Adipose tissue (tissue), 3 donors: ENCODE measurements around the gene OCSTAMP. TPM values are rescaled to one million over a fixed set of nuclear protein-coding genes. Genes with fewer than 3 reads are reported as not detected.

ENCODE experiments used
- H3K27ac ChIP-seq: one replicate; pipeline ENCODE4 v1.5.1; 2013; ENCODE audit warnings: low read depth, low read length
- WGBS, 3 donors: extraction: QIAGEN DNeasy Blood & Tissue Kit; methylation state at CpG; one replicate each; pipeline ENCODE4 v1.1.7; 2013; 5-methylcytosine and 5-hydroxymethylcytosine counted together
- polyA plus RNA-seq, 3 donors: library from polyadenylated mRNA; stranded (reverse); fragments of 200-250 nt; gene quantifications; one replicate each; pipeline ENCODE4 v1.2.3, GENCODE V29; 2013
- donor health status: healthy with polysubstance abuse.
- donor health status: Bipolar disorder and iron deficiency.
- donor health status: healthy.

OCSTAMP gene
- polyA plus RNA-seq, 3 donors: not detected

DNA sequence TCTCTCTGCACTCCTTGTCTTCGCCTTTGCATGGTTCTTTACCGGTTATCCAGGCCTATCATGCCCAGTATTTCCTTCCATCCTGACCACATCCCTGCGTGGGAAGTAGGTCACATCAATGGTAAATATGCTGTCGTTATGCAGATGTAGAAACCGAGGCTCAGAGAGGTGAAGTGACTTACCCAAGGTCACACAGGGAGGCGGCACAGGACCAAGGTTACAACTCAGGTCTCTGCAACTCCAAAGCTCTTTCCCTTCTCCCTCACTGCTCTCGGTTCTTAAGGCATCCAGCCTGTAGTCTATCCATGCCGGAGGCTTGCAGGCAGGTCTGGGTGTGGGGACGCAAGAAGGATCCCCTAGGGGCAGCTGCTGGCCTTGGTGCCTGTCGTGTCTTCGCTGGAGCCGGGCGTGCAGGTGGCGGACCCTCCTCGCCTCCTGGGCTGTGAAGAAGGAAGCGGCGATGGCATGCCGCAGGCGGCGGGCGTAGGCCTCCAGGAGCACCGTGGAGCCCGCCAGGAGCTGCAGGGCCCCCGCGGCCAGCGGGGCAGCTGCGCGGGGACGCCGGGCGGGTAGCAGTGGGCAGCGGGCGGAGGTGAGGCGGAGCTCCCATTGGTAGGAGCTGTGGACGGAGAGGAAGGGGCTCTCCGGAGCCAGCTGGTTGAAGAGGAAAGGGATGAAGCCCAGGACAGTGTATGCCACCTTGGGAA is 9.1 kb downstream of the OCSTAMP start:
- 51 to 69% (median 65%) methylated on average over 36 of the region's 36 CpGs for WGBS, 3 donors
- no peak overlapping the region for H3K27ac ChIP-seq

DNA sequence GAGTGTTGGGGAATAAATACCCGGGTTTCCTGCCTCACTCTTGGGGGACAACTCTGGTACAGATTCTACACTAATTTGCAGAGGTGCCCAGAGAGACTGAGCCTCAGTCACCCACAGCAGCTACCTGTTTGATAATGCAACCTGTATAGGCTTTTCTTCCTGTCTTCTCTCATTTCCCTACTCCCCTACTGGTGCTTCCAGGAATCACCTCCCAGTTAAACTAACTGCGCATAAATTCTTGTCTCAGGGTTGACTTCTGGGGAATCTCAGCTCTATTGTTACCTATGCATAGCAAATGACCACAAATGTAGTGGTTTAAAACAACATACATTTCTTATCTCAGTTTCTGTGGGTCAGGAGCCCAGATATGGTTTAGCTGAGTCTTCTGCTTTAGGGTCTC is 11.3 kb downstream of the OCSTAMP start:
- WGBS, 3 donors: 80 to 88% (median 83%) methylated on average over 2 of the region's 2 CpGs

DNA sequence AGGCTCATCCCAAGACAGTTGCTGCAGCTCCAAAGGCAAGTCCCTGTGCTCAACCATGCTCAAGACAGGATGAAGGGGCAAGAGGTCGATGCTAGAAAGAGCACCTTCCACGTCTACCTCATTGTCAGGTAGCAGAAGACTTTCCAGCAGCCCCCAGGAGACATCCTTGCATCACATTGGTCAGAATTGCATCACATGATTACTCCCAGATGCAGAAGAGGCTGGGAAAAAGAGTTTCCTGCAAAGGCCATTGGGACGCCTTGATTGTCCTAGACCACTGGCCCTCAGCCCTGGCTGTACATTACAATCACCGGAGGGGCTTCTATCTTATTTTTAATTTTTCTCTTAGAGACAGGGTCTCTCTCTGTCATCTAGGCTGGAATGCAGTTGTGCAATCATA is 19.8 kb downstream of the OCSTAMP start:
- no peak overlapping the region for H3K27ac ChIP-seq
- 68 to 72% (median 71%) methylated on average over 4 of the region's 4 CpGs for WGBS, 3 donors

More for the DNA sequence above, 11.3 kb downstream of the OCSTAMP start:
- no peak overlapping the region for H3K27ac ChIP-seq

DNA sequence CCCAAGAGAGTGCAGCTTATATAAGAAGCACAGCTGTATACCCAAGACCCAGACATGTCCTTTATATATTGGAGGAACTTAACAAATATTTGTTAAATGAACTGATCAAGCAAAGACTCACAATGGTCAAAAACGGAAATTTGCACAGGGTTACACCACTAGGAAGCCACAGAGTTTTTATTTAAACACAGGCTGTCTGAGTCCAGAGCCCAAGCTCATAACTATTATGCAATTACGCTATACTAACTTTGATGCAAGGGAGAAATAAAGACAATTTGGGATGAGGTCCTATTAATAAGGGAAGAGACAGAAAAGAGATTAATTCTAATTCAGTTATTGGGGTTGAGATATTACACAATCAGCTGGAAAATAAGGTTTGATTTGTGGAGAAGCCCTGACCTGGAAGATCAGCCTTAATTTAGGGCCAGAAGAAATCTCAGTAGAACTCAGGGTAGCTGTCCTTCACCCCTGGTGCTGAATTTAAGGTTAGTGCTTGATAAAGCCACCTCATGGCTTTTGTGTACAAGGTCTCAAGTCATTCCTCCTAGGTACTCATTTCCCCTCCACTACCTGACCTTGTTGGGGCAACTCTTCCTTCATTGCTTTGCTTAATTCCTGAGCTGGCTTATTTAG is 26.6 kb downstream of the OCSTAMP start:
- 46 to 47% (median 46%) methylated on average over 2 of the region's 2 CpGs for WGBS, 3 donors
- no peak overlapping the region for H3K27ac ChIP-seq

DNA sequence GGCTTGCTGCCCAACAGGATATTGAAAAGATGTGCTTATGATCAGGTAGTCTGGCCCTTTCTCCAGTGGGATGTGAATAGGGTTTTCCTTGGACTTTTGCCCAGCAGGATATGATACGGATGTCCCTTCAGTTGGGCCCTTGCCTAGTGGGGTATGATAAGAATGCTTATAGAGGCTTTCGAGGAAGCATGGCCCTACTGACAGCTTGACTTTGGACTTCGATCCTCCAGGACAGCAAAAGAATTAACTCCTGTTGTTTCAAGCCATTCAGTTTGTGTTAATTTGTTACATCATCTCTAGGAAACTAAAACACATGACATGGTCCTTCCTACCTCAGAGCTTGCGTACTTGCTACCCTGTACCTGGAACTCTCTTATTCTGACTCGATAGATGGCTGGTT is 27.3 kb downstream of the OCSTAMP start:
- 38 to 69% (median 62%) methylated on average over 5 of the region's 5 CpGs for WGBS, 3 donors
- H3K27ac ChIP-seq: no peak overlapping the region

DNA sequence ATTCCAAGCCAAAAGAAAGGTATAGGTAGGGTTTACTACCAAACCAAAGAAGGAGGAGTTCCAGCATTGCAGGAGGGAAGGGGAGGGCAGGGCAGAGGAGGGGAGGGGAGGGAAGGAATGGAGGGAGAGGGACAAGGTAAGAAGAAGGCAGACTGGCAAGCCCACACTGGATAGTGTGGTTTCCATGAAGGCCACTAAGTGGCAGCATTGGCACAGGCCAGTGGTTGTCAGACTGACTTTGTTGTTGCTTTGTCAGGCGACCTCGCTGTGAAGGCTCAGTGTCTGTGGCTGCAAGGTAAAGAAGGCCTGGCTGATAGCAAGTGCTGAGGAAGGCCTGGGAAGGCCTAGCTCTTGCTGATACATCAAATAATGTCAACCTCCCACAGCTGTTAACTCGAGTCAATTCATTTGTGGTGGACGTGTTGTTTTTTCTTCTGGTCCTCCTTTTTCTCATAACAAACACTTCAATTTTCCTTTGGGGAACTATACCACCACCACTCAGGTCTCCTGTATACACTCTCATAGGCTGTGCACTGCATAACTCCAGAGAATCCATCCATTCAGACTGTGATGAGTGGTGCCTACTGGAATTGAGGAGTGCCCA is 29.4 kb downstream of the OCSTAMP start:
- H3K27ac ChIP-seq: no peak overlapping the region

DNA sequence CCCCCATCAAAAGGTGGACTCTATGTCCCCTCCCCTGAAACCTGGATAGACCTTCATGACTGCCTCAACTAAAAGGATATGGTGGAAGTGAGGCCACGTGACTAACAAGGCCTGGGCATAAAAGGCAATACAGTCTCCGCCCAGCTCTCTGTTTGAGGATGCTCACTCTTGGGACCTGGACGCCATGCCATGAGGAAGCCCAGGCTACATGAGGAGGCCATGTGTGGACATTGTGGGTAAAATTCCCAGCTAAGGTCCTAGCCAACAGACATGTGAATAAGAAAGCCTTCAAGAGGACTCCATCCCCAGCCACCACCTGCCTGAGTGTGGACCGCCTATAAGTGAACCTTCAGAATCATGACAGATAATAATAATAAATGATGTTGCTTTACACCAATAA is 29.9 kb downstream of the OCSTAMP start:
- WGBS, 3 donors: 79 to 89% (median 89%) methylated on average over 4 of the region's 4 CpGs
- H3K27ac ChIP-seq: no peak overlapping the region

More for the DNA sequence above, 29.4 kb downstream of the OCSTAMP start:
- WGBS, 3 donors: 28 to 34% (median 32%) methylated on average over 4 of the region's 4 CpGs

DNA sequence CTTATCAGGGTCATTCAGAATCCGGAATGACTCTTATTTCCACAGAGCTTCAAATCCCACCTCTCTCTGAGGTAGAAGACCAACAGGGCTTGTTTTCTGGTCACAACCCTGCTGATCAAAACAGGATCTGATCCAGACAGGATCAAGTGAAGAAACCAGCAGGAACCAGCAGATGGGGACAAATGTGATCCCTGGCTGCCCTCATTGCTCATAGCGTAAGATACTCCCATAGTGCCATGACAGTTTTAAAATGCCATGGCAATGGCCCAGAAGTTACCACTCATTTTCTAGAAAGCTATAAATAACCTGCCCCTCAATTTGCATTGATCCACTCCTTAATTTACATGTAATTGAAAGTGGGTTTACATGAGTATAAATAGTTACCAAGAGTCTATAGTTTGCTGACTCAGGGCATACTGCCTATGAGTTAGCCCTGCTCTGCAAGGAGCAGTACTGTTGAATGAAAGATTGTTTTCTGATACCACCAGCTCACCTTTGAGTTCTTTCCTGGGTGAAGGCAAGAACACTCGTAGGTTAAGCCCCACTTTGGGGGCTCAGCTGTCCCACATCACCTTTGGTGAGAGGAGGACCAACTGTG is 30.9 kb downstream of the OCSTAMP start:
- H3K27ac ChIP-seq: no peak overlapping the region
- 67 to 74% (median 68%) methylated on average over 3 of the region's 3 CpGs for WGBS, 3 donors

DNA sequence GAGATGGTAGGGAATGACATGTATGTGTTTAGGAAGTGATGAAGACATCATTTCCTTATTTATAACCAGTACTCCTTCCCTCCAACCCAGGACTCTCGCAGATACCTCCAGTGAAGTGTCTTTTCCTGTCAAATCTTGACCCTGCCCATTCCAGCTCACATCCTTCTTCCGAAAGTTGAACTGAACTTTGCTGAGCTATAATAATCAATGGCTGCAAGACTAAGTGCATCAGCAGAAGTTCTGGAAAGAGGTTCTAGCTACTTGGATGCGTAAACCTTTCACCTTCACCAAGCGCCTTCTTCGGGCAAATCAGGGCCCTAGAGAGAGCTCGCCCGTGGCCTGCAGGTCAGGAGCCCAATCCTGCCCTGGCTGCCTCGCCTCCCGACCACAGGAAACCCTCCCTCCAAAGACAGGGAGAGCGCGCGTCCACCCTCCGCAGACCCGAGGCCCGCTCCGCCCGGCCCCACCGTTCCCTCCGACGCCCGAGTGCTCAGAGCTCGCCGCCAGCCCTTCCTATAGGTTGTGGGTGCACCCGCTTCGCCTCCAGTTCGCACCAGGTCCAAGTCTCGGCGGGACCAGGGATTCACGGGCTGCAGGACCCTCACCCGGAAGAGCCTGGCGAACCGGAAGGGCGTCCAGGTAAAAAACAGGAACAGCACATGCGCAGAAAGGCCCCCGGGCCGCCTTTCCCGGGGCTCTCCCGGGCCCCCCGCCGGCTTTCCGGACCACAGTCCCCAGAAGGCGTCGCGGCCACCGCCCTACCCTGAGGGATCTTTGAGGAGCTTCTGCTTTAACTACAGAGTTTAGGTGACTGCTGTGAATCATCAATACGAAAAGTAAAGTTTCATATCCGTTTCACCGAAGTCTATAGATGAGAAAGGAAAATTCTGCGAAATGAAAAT is 37.3 kb downstream of the OCSTAMP start, which contains the start of gene ZNF334:
Gene ZNF334, minus strand, starts transcription at position 617 of the 902 bp plus-strand sequence. CDS start 1,457 bp downstream, outside the sequence.
- H3K27ac ChIP-seq: no peak within 1 kb of the TSS
- 2 to 3% (median 2%) methylated on average over 45 to 49 of the region's 49 CpGs for WGBS, 3 donors

DNA sequence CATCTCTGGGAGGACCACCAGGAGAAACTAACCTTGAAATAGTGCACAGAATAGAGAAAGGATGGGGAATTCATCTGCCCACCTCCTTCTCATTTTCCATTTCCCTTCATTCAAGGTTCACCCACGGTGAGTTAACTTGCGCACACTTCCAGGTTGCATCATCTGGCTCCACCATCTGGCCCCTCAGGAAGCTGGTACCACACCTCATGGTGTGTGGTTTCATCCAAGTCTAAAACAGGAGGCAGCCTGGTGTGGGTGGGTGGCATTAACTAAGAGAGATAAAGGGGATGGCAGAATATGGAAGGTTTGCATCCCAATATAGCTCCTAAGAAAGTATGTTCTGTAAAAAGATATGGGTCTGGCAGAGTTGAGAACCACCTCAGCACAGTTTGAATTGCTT is 40.9 kb downstream of the OCSTAMP start:
- no peak overlapping the region for H3K27ac ChIP-seq
- WGBS, 3 donors: 46 to 81% (median 57%) methylated on average over 2 of the region's 2 CpGs

DNA sequence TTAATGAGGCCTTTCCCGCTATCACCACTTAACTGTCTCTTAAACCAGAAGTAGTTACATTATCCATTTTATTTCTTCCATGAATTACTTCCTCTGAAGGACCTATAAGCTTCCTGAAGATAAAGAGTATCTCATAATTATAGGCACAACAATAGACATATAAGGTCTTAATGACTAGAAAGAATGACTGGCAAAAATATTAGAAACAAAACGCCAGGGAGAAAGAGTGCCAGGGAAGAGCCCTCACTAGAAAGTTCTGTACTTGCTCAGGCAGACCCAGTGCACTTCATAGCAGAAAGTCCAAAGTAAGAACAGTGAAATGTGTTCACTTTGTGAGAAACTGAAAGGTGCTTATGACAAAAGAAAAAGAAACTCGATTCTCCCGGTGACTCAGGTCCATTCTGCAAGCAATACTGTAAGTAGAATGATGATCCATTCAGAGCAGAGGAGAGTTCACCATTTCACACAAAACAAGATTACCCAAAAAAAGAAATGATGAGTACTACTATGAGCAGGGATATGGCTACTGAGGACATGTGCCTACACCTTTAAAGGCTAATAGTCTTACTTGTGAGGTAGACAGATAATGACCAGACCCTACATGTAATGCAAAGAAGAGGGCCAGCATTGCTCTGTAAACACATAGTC is 42.6 kb downstream of the OCSTAMP start:
- no peak overlapping the region for H3K27ac ChIP-seq
- WGBS, 3 donors: 78 to 94% (median 84%) methylated on average over 4 of the region's 4 CpGs

DNA sequence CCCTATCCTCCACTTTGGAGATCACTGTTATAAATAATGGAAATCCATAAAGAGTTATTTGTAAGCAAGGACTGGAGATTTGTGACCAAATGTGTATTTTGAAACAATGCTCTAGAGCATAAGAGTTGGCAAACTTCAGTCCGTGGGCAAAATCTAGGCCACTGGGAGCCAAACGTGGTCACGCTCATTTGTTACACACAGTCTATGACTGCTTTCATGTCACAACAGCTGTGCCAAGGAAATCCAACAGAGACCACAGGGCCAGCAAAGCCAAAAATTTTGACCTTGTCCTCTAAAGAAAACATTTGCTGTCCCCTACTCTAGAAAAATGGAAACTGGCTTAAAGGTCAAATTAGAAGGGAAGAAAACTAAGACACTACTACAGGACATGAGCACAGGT is 44.9 kb downstream of the OCSTAMP start:
- 86 to 100% (median 93%) methylated on average over 3 of the region's 3 CpGs for WGBS, 3 donors
- no peak overlapping the region for H3K27ac ChIP-seq

DNA sequence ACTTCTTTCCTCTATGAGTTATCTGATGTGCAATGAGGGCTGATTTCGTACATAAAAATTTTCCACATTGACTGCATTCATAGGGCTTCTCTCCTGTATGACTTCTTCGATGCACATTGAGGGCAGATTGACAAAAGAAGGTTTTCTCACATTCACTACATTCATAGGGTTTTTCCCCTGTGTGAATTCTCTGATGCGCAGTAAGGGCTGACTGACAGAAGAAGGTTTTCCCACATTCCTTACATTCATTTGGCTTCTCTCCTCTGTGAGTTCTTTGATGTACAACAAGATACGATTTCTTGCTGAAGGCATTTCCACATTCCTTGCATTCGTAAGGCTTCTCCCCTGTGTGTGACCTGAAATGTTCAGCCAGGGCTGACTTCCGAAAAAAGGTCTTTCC is 48.5 kb downstream of the OCSTAMP start:
- no peak overlapping the region for H3K27ac ChIP-seq
- 93 to 98% (median 93%) methylated on average over 6 of the region's 6 CpGs for WGBS, 3 donors

DNA sequence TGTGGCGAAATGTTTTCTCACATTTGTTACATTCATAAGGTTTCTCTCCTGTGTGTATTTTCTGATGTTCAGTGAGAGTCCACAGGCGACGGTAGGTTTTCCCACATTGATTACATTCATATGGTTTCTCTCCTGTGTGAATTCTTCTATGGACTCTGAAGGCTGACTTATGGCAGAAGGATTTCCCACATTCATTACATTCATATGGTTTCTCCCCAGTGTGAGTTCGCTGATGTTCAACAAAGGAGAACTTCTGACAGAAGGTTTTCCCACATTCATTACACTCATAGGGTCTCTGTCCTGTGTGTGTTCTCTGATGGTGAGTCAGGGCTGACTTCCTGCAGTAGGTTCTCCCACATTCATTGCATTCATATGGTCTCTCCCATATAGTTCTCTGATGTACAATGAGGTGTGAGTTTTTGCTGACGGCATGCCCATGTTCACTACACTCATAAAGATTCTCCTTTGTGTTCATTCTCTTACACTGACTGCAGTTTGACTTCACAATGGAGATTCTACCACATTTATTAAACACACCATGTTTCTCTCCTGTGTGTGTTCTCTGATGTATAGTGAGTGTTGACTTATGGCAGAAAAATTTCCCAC is 49.0 kb downstream of the OCSTAMP start:
- WGBS, 3 donors: 93 to 97% (median 96%) methylated on average over 5 of the region's 5 CpGs

DNA sequence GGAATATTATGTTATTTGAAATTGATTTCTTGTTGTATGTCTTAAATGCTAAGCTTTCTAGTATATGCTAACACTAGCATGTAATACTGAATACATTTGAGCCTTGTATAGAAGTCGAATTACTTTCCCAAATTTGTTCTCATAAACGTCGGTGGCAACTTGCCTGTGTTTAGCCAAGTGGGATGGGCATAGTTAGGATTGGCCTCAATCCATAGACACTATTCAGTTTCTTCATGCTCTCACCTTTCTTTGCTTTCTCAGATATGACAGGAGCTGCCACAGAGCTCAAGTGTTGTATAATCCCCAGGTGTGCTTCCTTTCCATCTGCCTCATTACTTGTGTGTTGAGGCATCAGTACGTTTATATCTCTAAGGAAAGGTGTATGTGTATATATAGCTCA is 56.4 kb downstream of the OCSTAMP start:
- H3K27ac ChIP-seq: no peak overlapping the region
- 80 to 81% (median 81%) methylated on average over 4 of the region's 4 CpGs for WGBS, 3 donors

More for the DNA sequence above, 49.0 kb downstream of the OCSTAMP start:
- no peak overlapping the region for H3K27ac ChIP-seq

DNA sequence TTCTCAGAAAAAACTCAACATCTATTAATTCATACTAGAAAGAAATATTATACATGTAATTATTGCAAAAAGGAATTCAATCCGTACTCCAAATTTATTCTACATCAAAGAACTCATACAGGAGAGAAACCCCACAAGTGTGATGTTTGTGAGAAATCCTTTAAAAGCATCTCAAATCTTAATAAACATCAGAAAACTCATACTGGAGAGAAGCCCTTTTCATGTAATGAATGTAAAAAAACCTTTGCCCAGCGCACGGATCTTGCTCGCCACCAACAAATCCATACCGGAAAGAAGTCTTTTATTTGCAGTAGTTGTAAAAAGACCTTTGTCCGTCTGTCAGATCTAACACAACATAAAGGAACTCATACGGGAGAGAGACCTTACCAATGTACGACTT is 59.1 kb downstream of the OCSTAMP start:
- WGBS, 3 donors: 90 to 93% (median 92%) methylated on average over 8 of the region's 8 CpGs
- no peak overlapping the region for H3K27ac ChIP-seq
